SK-N-MC (cell line): Measurements from ENCODE around the gene PLPP7.
"Not testable (repeated sequence)": the region's sequence is repeated elsewhere in the genome, so short reads cannot be mapped to it uniquely, and the experiment has no call there.

Source experiments
- EZH2 ChIP-seq: fragments of 200-600 bp; sonication (generic); IDR thresholded peaks from one replicate; pipeline ENCODE4 v1.6.1; 2017; ENCODE audit warnings: antibody characterized with exemption
- FOXP2 ChIP-seq: optimal IDR thresholded peaks from 2 replicates; pipeline ENCODE3; 2011; ENCODE audit warnings: mild to moderate bottlenecking, moderate library complexity; ENCODE audit not compliant: insufficient read depth; ENCODE audit errors: extremely low read length, control extremely low read depth
- POLR2AphosphoS5 ChIP-seq: IDR thresholded peaks from 2 replicates; pipeline ENCODE4 v1.6.1; 2012; ENCODE audit warnings: mild to moderate bottlenecking, low read depth, low read length, borderline replicate concordance

DNA sequence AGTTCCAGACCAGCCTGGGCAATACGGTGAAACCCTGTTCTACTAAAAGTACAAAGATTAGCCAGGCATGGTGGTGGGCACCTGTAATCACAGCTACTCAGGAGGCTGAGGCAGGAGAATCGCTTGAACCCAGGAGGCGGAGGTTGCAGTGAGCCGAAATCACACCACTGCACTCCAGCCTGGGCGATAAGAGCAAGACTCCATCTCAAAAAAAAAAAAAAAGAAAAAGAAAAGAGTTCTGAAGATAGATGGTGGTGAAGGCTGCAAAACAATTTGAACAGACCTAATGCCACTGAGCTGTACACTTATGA is 26.5 kb upstream of the PLPP7 start:
- TF ChIP-seq EZH2, POLR2AphosphoS5, FOXP2: not testable (repeated sequence)
